ENCODE results near the gene FAM174C. TPM values are rescaled to one million over a fixed set of nuclear protein-coding genes. Genes with fewer than 3 reads are reported as not detected.

Gene FAM174C
- total RNA-seq, 1 donor = 30.7 TPM

- peak; percentile 95 to 97 (median 96) for DNase-seq (ENCODE audit: low read depth in 2 of 3, low spot score in 2 of 3)
Measured at GRCh38 chr19:1260749-1261537, 14.4 kb upstream of the FAM174C start.

GRCh38 chr19:1261538-1261797 lies 13.9 kb upstream of the FAM174C start:
- peak in 2 of 3 donors; percentile 60 to 73 for DNase-seq (ENCODE audit: low read depth in 2 of 3, low spot score in 2 of 3)

GRCh38 chr19:1261798-1262622 lies 13.3 kb upstream of the FAM174C start:
- no peak for DNase-seq (ENCODE audit: low read depth in 2 of 3, low spot score in 2 of 3)

GRCh38 chr19:1262623-1263123 lies 12.7 kb upstream of the FAM174C start:
- no peak for DNase-seq (ENCODE audit: low read depth in 2 of 3, low spot score in 2 of 3)

- DNase-seq (ENCODE audit: low read depth in 2 of 3, low spot score in 2 of 3) = no peak
Measured at GRCh38 chr19:1263188-1263587, 12.1 kb upstream of the FAM174C start.

GRCh38 chr19:1264801-1265614 lies 10.3 kb upstream of the FAM174C start:
- DNase-seq (ENCODE audit: low read depth in 2 of 3, low spot score in 2 of 3) = no peak

- DNase-seq (ENCODE audit: low read depth in 2 of 3, low spot score in 2 of 3) = peak in 2 of 3 donors; percentile 56 to 86
Measured at GRCh38 chr19:1265615-1266128, 9.7 kb upstream of the FAM174C start.

- peak; percentile 70 to 72 (median 70) for DNase-seq (ENCODE audit: low read depth in 2 of 3, low spot score in 2 of 3)
Measured at GRCh38 chr19:1266129-1266915, 9.0 kb upstream of the FAM174C start.

GRCh38 chr19:1266916-1267476 lies 8.3 kb upstream of the FAM174C start:
- peak in 2 of 3 donors; percentile 57 to 73 for DNase-seq (ENCODE audit: low read depth in 2 of 3, low spot score in 2 of 3)

GRCh38 chr19:1267477-1268225 lies 7.7 kb upstream of the FAM174C start:
- no peak for DNase-seq (ENCODE audit: low read depth in 2 of 3, low spot score in 2 of 3)

GRCh38 chr19:1268226-1269064 lies 6.9 kb upstream of the FAM174C start:
- DNase-seq (ENCODE audit: low read depth in 2 of 3, low spot score in 2 of 3) = no peak

- DNase-seq (ENCODE audit: low read depth in 2 of 3, low spot score in 2 of 3) = peak; percentile 96 to 99 (median 98)
Measured at GRCh38 chr19:1269065-1269477, 6.3 kb upstream of the FAM174C start, which contains the start of gene CIRBP. TSS of gene CIRBP (plus strand) at chr19:1269332. CDS start at chr19:1270934, 1,602 bp downstream.

- peak; percentile 77 to 87 (median 79) for DNase-seq (ENCODE audit: low read depth in 2 of 3, low spot score in 2 of 3)
Measured at GRCh38 chr19:1269478-1270212, 5.7 kb upstream of the FAM174C start.

- no peak for DNase-seq (ENCODE audit: low read depth in 2 of 3, low spot score in 2 of 3)
Measured at GRCh38 chr19:1270213-1270853, 5.0 kb upstream of the FAM174C start.

- no peak for DNase-seq (ENCODE audit: low read depth in 2 of 3, low spot score in 2 of 3)
Measured at GRCh38 chr19:1270854-1271527, 4.3 kb upstream of the FAM174C start.

Measured in hematopoietic multipotent progenitor cell (in vitro differentiated cells).